HL-60/S4 treated with retinoic acid at 250 ng/mL for 4 days and 3 days (cell line): ENCODE results near the gene BCAS3.

ENCODE experiments used
- in situ Hi-C: fragments of 300-500 bp; cut with MboI; formaldehyde crosslinking; loops from 2 replicates; pipeline ENCODE4 v1.7.0; 2022; ENCODE audit warnings: low sequenced_read_pairs

Gene BCAS3

GRCh38 chr17:61396586-61397085 lies 719.0 kb downstream of the BCAS3 start:
- in situ Hi-C loops = loop anchor here (25.0 kb wide), 1 partner anchor 384 kb away; no protein-coding TSS in a partner anchor

- in situ Hi-C loops = loop anchor here (25.0 kb wide), 1 partner anchor 385 kb away; no protein-coding TSS in a partner anchor
Measured at GRCh38 chr17:61397086-61397842, 719.6 kb downstream of the BCAS3 start.

GRCh38 chr17:61398721-61399130 lies 721.1 kb downstream of the BCAS3 start:
- in situ Hi-C loops = loop anchor here (25.0 kb wide), 1 partner anchor 386 kb away; no protein-coding TSS in a partner anchor

GRCh38 chr17:61399131-61400065 lies 721.7 kb downstream of the BCAS3 start, which contains the start of gene TBX2:
Gene TBX2, plus strand, starts transcription at chr17:61399843. Its CDS starts 334 bp downstream, at chr17:61400177.
- in situ Hi-C loops = loop anchor here (25.0 kb wide), 1 partner anchor 387 kb away; no protein-coding TSS in a partner anchor

- in situ Hi-C loops = no loop called here
Measured at GRCh38 chr17:61400066-61400716, 722.5 kb downstream of the BCAS3 start.

GRCh38 chr17:61400717-61401388 lies 723.2 kb downstream of the BCAS3 start:
- in situ Hi-C loops = no loop called here

GRCh38 chr17:61401389-61402072 lies 723.9 kb downstream of the BCAS3 start:
- in situ Hi-C loops = no loop called here

- in situ Hi-C loops = no loop called here
Measured at GRCh38 chr17:61402073-61402541, 724.5 kb downstream of the BCAS3 start.

GRCh38 chr17:61402978-61403800 lies 725.5 kb downstream of the BCAS3 start:
- in situ Hi-C loops = no loop called here

- in situ Hi-C loops = no loop called here
Measured at GRCh38 chr17:61403801-61404662, 726.4 kb downstream of the BCAS3 start.

- in situ Hi-C loops = no loop called here
Measured at GRCh38 chr17:61404663-61404912, 726.9 kb downstream of the BCAS3 start.

GRCh38 chr17:61404913-61405685 lies 727.4 kb downstream of the BCAS3 start:
- in situ Hi-C loops = no loop called here

GRCh38 chr17:61405686-61406536 lies 728.3 kb downstream of the BCAS3 start:
- in situ Hi-C loops = no loop called here

GRCh38 chr17:61406537-61406845 lies 728.8 kb downstream of the BCAS3 start:
- in situ Hi-C loops = no loop called here

GRCh38 chr17:61406971-61407911 lies 729.6 kb downstream of the BCAS3 start:
- in situ Hi-C loops = no loop called here
